Iris pigment epithelial cell (primary cell): ENCODE measurements around the gene PCDH9.

ENCODE experiments used
- DNase-seq: peaks from one replicate; pipeline ENCODE4 v3.0.0-alpha.2; 2011; ENCODE audit warnings: low read depth

Gene PCDH9

DNA sequence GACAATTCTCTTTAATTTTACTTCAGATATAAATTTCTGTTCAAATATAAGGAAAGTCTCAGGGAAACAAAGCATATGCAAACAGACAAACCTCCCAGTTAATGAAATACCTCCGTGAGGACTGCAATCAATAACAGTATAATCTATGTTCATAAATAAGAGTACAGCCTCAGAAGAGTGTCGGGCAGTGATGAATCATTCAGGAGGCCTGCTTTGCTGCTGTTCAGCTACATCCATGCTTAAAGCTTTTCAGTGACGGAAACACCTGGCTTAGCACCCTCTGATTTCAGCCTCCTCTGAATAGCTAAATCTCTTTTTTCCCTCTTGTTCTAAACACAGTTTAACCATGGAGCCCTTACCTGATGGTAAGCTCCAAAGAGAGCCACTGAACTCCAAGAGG lies 69.0 kb downstream of the PCDH9 start:
- DNase-seq, result no peak

DNA sequence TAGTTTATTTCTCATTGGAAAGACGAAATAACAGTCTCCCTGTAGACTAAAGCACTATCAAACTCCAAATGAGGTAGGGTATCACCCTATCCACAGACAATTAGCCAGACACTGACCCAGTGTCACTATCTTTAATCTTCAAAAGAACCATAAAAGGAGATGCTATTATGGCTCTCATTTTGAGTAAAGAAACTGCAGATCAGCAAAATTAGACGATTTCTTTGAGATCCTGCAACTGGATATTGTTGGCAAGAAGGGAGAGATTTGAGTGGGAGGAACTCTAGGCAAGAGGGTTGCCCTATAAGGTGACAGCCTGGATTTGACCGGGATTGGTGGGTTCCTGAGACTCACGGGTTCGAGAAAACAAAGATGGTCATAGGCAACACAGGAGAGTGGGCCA lies 71.2 kb downstream of the PCDH9 start:
- no peak for DNase-seq

DNA sequence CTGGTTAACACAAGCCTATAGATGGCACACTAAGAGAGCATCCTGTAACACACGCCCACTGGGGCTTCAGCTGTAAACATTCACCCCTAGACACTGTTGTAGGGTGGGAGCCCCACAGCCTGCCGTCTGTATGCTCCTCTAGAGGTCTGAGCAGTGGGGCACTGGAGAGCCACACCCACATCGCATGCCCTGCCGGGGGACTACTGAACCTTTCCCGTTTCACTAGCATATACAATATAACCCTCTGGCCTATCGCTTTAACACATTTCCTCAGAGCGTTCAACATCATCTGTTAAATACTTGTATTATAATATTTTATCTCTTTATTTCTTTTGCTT lies 73.4 kb downstream of the PCDH9 start:
- no peak for DNase-seq

DNA sequence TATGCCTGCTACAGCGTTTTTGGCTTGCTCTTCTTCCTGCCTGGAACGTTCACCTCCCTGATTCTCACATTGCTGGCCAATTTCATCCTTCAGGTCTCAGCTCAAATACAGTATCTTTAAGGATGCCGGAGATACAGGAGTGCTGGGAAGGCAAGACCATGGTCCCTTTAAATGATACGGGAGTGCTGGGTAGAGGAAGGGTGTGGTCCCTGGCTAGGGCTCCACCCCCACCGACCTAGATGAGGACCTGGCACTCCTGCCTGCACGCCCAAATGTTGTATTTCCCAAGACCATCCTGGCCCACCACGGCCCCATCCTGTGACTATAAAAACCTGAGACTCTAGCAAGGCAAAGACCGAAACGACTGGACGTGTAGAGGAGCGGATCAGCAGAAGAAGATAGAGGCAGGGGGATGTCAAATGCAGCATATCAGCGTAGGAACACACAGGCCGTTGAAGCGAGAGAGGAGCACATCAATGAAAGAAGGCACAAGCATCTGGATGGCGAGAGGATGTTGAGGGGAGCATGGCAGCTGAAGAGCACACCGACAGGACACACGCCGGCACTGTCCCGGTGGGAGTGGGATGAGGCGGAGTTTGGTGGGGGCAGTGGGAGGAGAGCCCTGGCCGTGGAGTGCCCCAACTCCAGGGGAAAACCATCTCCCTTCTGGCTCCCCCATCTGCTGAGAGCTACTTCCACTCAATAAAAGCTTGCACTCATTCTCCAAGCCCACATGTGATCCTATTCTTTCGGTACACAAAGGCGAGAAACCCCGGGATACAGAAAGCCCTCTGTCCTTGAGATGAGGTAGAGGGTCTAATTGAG lies 74.0 kb downstream of the PCDH9 start:
- no peak for DNase-seq

DNA sequence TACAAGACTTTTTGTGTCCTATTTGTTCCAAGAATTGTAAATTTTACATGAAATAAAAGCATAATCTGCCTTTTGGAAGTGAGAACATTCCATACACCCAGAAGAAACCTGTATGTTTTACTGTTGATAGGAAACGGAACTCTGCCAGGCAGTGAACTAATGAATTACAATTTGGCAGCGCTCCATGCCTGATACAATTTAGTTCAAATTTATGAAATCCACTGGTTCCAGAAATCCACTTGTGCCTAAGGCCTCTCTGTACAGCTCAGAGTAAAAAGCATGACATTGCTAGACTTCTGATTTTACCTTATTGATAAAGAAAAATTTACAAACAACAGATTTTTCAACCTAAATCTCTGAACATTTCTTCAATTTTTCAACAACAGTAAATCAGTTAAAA lies 78.1 kb downstream of the PCDH9 start:
- no peak for DNase-seq

DNA sequence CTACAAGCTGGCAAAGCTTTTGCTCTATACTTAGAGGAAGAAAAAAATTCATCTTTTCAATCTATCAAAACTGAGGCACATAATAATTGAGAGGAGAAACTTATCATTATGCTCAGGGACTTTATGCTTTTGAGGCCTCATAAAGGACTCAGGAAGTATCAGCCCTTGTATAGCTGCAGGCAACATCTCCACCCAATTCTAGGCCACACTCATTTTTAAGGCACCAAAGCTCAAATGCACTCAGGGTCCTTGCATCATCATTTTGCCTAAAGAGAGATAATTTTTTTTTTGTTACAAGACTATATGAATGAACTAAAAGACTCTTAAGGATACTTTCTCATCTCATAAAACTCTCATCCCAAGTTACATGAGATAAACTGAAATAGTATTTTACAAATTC lies 78.5 kb downstream of the PCDH9 start:
- DNase-seq, result no peak

DNA sequence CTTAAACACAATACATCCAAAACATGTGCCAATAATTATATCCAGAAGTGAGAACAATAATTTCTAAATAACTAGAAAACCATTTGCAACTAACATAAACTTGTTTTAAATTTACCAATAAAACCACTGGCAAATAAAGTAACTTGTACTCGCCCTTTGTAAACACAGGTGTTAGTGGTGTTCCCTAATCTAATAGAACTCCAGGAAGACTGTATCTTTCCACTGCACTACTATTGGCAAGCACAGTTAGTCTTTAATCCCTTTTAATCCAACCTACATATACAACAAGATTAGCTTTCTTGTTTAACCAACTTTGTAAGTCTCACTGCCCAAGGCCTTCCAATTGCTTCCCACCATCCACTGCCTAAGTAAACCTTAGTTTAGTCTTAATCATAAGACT lies 79.5 kb downstream of the PCDH9 start:
- no peak for DNase-seq

DNA sequence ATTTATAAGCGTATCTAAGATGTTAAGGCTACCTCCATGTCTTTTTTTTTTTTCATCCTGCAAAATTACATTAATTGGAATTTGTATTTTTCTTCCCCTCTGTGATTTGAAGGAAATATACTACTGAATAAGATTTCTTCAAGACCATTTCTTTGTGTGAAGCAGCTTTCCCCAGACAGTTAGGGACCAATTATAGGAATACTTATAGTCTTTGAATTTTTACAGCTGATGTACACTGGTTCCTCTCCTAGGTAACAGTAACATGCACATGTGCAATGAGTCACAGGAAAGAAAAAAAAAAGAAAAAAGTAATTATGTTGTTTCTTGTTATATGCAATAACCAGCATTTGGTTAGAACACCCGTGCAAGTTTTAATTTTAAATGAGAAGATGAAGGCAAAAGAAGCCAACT lies 82.0 kb downstream of the PCDH9 start:
- peak; percentile 69 for DNase-seq

DNA sequence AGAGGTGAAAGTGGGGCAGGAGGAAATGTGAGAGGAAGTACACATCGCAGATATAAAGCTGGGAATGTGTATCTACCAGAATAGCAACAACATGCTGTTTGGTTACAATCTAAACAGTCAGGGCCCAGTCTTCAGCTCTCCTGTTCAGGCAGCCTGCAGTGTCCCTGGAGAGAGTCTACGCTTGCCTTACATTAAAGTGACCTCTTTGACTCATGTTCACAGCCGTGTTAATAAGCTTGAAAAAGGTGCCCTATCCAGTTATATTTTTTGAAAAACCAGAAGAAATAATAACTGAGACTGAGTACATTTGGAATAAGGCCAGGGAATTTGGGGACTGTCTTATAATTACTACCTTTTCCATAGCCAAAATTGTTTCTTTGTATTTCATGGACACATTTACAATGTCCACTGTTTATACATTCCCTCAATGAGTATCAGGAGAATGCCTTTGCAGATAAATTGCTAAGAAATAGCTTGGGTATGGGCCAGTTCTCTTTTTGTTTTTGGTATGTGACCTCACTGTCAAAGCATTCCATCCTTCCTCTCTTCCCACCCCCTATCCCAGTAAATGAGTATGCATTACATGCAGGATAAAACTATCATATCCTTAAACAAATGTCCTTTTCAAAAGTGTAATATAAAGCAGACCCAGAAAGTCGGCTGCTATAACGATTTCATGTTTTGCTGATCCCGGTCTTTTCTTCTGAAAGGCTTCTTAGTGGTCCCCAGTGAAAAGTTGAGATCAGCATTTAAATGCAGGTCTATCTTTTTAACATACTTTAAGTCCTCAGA lies 82.6 kb downstream of the PCDH9 start:
- peak; percentile 72 for DNase-seq

DNA sequence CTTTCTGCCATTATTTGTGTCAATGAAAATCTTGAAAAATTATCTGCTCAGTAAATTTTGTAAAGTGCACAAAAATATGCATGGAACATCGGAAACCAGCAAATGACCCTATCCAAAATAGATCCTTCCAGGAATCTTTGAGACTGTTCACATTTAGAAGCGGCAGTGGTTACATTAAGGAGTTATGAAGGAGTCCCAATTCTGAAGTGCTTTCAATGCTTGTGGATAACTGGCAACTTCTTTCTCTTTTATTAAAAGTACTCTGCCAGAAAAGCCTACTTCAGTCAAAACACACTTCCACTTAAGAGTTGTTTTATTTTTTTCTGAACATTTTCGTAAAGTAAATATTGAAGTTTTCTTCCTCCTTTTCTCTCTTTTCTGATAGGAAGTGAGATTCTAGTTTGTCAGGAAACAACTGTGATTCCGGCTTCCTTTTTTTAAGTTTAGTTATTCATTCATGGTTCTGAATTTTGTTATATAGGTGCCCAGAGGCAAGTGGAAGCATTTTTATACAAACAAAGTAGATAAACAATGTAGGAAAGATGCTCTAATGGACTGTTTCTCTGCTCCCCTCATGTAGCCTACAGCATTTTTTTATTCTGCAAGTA lies 83.5 kb downstream of the PCDH9 start:
- DNase-seq, result no peak

DNA sequence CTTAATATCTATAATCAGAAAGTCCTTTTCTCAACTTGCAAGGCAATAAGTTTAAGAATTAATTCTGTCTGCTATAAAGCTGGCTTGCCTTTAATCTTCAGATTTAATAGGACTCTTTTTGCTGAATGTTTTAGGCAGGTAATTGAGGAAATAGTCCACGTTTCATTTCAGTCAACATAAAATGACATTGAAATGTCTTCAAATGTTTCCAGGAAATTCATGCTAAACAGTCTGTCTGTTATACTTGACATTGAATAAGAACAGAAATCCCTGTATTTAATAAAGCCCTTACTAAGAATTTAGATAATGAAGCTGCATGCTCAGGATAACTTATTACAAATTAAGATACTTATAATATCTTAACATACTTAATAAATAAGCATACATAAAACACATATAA lies 84.2 kb downstream of the PCDH9 start:
- DNase-seq, result no peak

DNA sequence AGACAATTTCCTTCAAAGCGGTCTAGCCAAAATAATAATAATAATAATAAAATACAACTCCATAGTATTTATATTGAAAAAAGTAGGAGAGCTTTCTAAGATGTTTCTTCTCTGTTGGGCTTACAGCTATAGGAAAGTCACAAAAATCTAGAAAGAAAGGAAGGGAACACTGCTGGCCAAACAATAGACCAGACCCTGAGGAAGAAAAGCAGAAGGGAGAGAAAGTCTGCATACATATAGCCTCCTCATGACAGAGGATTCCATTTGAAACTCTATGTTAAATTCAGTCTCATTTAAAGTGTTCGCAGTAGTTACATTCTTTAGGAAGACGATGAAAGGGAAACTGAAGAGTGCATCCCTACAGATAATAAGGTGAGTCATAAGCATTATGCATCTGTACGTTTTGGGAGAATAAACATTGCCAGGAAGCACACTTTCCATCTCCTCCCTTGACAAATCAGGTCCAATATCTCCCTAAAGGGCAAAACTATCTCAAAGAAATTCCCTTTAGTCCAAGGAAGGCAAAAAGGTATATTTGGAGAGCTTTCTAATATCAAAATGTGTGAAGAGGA lies 86.5 kb downstream of the PCDH9 start:
- peak; percentile 39 for DNase-seq

DNA sequence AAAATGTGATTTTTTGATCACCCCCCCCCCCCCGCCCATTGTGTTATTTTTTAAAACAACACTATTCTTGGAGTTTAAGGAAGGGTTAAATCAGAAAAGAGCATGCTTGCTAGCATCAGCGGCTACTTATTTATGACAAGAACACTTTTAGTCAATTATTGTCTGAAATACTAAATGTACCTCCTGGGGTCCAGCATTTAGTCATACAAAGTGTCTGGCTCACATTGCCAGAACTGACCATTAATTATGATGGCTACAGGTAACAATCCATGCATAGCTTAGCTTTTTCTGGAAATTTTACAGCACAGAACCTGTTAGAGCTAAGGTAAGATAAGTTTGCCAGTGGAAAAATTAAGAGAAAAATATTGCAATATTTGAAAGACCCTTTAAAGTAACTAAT lies 90.1 kb downstream of the PCDH9 start:
- no peak for DNase-seq

DNA sequence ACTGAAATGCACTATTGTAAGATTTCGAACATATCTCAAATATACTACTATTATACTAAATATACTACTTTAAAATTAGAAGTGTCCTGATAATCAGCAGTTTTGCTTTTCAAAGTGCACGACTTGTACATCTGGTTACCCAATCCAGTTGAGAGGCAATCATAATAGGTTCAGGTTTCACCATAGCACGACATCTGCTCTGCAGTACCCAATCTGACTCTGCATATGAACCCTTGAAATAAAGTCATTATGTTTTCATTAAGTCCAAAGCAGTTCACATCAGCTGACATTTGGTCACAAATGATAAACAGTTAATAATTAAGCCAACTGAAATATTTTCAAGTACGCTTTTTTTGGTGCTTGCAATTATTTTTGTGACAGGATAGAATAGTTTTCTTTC lies 90.6 kb downstream of the PCDH9 start:
- DNase-seq, result no peak

DNA sequence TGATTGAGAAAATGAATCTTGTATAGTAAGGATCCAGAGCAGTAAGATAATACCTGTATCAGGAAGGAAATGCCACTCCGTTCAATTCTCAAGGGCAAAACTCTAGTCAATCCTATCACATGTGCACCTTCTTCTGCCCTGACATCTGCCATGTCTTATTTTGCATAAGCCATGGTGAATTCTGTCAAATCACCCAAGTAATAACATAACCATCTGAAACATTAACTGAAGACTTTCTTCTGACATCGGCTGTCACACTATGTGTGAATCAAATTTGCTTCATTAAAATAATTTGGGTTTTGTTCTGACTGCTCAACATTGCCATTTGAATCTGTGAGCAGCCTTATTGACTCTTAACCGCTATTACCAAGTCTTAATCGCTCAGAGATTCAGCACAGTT lies 91.2 kb downstream of the PCDH9 start:
- no peak for DNase-seq

DNA sequence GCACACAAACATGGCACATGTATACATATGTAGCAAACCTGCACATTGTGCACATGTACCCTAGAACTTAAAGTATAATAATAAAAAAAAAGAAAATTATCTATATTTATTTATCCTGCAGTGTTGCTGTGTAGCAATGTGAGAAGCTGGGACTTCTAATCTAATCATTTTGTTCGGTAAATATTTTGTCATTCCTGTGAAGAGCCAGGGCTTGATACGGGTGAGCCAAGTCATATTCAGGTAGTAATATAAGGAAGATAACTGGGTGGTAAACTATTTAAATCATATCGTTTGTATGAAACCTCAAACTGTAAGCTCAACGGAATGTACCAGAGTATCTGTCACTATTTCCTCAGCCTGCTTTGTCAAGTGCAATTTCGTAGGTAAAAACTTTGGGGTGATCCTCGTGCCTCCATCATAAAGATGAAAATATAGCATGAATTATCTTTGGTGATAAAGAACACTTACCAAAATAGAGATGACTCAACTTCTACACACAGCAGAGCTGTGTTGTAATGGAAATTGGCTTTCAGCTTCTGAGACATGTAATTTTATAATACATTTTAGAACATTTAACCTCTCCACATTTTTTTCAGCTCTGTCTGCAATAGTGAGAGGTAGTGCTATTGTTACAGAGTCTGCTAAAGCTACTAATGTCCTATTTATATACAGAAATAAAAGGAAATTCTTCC lies 92.9 kb downstream of the PCDH9 start:
- peak; percentile 72 for DNase-seq

DNA sequence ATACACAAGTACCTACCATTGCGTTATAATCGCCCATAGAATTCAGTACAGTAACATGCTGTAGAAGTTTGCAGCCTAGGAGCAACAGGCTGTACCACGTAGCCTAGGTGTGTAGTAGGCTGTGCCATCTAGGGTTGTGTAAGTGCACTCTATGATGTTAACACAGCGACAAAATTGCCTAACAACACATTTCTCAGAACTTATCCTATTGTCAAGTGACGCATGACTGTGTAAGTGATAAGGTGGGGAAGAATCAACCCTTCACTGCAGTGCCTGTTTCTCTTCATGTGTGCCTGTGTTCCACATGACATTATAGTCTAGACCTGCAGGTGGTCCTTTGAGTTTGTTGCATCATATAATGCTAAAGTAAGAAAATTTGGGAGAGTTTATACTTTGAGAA lies 94.0 kb downstream of the PCDH9 start:
- DNase-seq, result no peak

DNA sequence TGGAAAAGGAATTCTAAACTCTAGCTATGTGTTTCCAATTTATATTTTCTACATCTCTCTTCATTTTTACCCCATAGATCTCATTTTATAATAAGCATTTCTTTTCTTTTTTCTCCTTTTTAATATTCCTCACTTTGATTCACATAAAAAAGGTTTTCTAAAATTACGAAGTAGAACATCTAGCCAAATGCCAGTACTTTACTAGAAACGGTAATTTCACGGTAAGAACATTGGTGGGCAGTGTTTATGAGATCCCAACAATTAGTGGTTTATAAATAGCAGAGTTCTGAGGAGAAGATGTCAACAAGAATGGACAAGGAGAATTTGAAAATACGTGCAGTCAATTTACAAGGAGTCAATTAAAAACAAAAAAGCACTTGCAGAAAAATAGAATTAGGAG lies 94.8 kb downstream of the PCDH9 start:
- DNase-seq, result no peak

DNA sequence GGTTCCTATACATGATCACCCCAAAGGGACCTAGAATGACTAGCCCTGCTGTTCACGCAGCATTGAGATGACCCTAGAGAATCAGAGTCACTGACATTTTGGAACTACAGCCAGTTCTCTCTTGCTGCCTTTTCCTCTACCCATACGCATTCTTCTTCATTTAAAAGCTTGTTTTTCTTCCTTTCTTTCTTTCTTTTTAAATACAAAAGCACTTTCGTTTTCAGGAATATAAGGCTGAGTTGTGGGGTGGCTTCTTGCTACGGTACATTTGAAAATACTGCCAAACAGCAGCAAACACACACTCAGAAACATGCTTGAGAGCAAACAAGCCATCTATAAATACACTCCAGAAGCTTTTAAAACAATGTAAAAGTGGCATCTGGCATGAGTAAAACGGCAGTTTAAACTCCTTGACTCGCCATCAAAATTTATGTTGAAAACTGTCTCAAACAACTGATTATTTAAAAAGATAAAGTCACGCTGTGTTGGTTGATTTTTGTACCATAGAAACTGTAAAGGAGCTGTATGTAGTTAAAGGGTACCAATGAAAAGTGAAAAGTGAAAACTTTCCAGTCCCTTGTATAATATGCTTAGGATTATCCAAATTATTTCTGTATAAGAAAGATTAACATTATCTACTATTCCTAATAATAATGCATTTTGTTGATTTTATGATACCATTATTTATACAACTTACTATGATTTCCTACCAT lies 95.6 kb downstream of the PCDH9 start:
- peak; percentile 45 for DNase-seq

DNA sequence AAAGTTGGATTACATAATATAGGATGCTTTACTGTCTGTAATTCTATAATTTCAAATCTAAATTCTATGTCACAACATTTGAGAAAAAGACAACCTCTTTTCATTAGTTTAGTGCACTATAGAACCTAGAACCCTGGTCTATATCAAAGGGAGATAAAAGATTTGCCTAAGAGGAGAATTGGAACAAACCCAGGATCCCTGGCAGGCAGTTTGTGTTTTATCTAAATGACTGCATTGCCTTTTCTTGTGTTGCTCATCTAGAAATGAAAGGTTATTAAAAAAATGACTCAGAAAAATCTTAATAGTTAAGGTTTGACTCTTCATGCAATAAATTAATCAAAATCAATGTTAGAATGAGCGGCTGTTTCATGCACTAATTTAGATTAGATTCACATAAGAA lies 96.7 kb downstream of the PCDH9 start:
- DNase-seq, result no peak

DNA sequence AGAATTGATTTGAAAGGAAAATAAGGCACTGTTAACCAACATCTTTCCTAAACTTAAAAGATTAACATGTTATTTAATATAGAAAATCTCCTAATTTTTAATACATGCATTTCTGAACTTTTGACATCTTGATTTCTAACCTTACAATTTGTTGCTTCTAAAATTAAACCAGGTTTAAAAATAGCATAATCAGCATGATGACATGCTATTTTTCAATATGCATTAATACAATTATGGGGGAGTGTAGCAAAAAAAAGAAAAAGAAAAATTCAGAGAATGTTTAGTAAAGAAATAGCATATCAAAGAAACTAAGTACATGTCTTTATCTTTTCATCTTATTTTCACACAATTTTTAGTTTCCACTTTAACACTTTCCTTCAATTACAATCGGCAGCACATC lies 98.7 kb downstream of the PCDH9 start:
- no peak for DNase-seq

DNA sequence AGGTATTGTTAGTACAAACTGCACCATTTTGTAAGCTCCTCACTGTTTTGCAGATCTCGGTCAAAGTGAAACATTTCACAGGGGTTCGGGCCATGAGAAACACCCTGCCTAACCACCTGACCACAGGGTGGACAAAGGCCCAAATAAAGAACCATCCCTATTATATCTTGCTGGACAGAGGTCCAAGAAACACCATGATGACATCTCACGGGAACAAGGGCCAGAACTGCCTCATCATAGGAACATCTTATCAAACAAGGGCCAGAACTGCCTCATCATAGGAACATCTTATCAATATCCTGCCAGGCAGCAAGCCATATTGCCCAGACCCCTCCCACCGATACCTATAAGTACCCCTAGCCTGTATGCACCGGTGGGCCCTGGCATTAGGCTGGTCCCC lies 99.7 kb downstream of the PCDH9 start:
- DNase-seq, result no peak
